Spleen (tissue), 11 donors: ENCODE measurements around the gene PTPRG. TPM values are rescaled to one million over a fixed set of nuclear protein-coding genes. Genes with fewer than 3 reads are reported as not detected.

ENCODE experiments used
- DNase-seq: peaks from one replicate; pipeline ENCODE4 v3.0.0-alpha.2; 2020
- H3K27ac ChIP-seq, 8 donors: fragments of 200-600 bp; sonication (generic) in 7 of 8; 1 replicate in 4 of 8; 2 replicates in 4 of 8; pipeline versions ENCODE4 v1.5.0 to v1.8.0; 2016 to 2021; ENCODE audit warnings: inconsistent platforms in 4 of 8, mild to moderate bottlenecking in 4 of 8, moderate library complexity in 1 of 8
- H3K27me3 ChIP-seq, 7 donors: fragments of 200-600 bp; sonication (generic) in 6 of 7; replicated peaks in 1 of 7; 1 replicate in 4 of 7; 2 replicates in 3 of 7; pipeline versions ENCODE4 v1.5.0 to v1.8.0; 2016 to 2021; ENCODE audit warnings: inconsistent platforms in 3 of 7, mild to moderate bottlenecking in 1 of 7
- H3K36me3 ChIP-seq, 6 donors: fragments of 200-600 bp; sonication (generic) in 5 of 6; 1 replicate in 4 of 6; 2 replicates in 2 of 6; pipeline versions ENCODE4 v1.5.0 to v1.8.0; 2016 to 2021; ENCODE audit warnings: inconsistent platforms in 2 of 6
- H3K4me1 ChIP-seq, 6 donors: fragments of 200-600 bp; sonication (generic) in 5 of 6; 1 replicate in 3 of 6; 2 replicates in 3 of 6; pipeline versions ENCODE4 v1.5.0 to v1.8.0; 2016 to 2021; ENCODE audit warnings: inconsistent platforms in 3 of 6
- H3K4me3 ChIP-seq, 8 donors: fragments of 200-600 bp; sonication (generic) in 7 of 8; 1 replicate in 4 of 8; 2 replicates in 4 of 8; pipeline versions ENCODE4 v1.5.0 to v1.8.0; 2016 to 2021; ENCODE audit warnings: inconsistent platforms in 4 of 8, mild to moderate bottlenecking in 4 of 8, moderate library complexity in 2 of 8
- H3K9me3 ChIP-seq, 8 donors: fragments of 200-600 bp; sonication (generic) in 7 of 8; 1 replicate in 4 of 8; 2 replicates in 4 of 8; pipeline versions ENCODE4 v1.5.0 to v1.8.0; 2016 to 2021; ENCODE audit warnings: inconsistent platforms in 4 of 8
- POLR2A ChIP-seq, 3 donors: fragments of 450-650 bp; IDR thresholded peaks; one replicate each; pipeline ENCODE4 v1.5.1; 2017; ENCODE audit warnings: antibody characterized with exemption in 3 of 3, mild to moderate bottlenecking in 1 of 3
- POLR2AphosphoS5 ChIP-seq, 3 donors: sonication (generic); formaldehyde crosslinking; IDR thresholded peaks; one replicate each; pipeline ENCODE4 v1.5.1; 2017; ENCODE audit warnings: antibody characterized with exemption in 3 of 3
- WGBS, 5 donors: extraction: QIAGEN DNeasy Blood & Tissue Kit in 3 of 5; methylation state at CpG; one replicate each; pipeline versions ENCODE4 v1.1.5 to v1.1.7; 2013 to 2018; 5-methylcytosine and 5-hydroxymethylcytosine counted together
- intact Hi-C: fragments of 100-400 bp; cut with DNase I; formaldehyde crosslinking; loops from one replicate; pipeline ENCODE4 v1.15.0; 2023; ENCODE audit warnings: low total_unique reads
- polyA plus RNA-seq, 3 donors: library from polyadenylated mRNA; stranded (reverse); fragments of 200-250 nt; gene quantifications; one replicate each; pipeline ENCODE4 v1.2.1, GENCODE V29; 2013
- total RNA-seq, 7 donors: library from RNA; depleted of rRNA in 3 of 7; stranded (reverse); fragments of >200 nt in 3 of 7; fragmentation: NEBNext Ultra II Directional in 4 of 7; extraction: Animal tissue kit (Norgen Biotek cat#: 25700) in 4 of 7; gene quantifications; one replicate each; pipeline versions ENCODE4 v1.1.0 to v1.2.1, GENCODE V29; 2016 to 2021
- TF ChIP-seq, protein P1 (sequence below), 11 experiments: fragments of 200-600 bp in 7 of 11; fragments of 450-650 bp in 4 of 11; sonication (generic) in 4 of 11; IDR thresholded peaks in 8 of 11; conservative IDR thresholded peaks in 3 of 11; 1 replicate in 7 of 11; 2 replicates in 4 of 11; pipeline versions ENCODE4 v1.4.0 to v1.8.0; 2016 to 2021; ENCODE audit warnings: antibody characterized with exemption in 11 of 11, inconsistent platforms in 4 of 11, mild to moderate bottlenecking in 1 of 11
- donor health status: healthy with polysubstance abuse.
- donor health status: DM: no; HTN: no; CAD: no; lungs with moderate emphysema.
- donor health status: DM: no; HTN: no; CAD: no.
- donor health status: Bipolar disorder and iron deficiency.
- donor health status: healthy.
- donor health status: DM: no; HTN: no; CAD: no.
- donor health status: DM: yes; HTN: yes; CAD: no.

Gene PTPRG
- total and polyA plus RNA-seq, 10 donors, result 0.89 to 77.0 (median 34.5) TPM

DNA sequence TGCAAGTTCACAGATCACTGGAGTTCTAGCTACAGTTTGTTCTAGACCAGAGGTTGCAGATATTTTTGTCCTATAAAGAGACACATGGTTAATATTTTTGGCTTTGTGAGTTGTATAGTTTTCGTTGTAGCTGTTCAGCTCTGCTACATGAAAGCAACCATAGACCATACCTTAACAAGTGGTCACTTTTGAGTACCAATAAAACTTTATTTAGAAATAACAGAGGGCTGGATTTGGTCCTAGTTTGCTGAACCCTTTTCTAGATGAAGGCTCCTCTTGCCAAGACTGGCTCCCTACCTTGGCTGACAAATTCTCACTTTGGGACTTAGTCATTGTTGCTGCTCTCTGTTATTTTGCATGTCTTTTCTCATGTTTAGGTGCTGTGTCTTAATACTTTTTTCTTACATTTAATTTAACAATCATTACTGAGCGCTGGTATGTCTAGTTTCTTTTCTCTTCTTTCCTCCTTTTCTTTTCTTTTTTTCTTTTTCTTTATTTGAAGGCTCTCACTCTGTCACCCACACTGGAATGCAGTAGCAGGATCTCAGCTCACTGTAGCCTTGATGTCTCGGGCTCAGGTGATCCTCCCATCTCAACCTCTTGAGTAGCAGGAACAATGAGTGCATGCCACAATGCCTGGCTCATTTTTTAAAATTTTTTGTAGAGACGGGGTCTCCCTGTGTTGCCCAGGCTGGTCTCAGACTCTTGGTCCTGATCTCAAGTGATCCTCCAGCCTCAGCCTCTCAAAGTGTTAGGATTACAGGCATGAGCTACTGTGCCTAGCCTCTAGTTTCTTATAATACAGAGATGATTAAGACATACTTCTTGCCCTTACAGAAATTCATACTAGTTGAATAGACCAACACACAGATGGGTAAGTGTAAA lies 227.5 kb downstream of the PTPRG start:
- WGBS, 5 donors, result 81 to 92% (median 88%) methylated on average over 4 of the region's 4 CpGs
- intact Hi-C loops, result no loop called here
- no peak for DNase-seq

DNA sequence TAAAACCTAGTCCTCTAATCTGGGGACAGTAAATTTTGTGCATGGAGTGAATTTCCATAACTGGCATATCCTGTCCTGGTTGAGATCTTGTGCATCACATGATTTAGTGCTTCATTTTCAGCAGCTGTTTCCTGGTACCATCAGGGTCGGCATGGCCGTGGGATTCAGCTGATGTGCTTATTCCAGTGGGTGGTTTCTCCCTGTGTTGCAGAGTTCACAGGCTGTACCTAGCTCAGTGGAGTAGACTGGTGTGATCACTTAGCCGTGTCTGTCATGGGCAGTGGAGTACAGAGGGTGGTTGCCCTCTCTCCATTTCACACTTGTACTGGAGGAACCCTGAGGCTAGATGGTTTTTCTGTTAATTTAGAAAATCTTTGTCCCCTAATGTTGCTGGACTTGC lies 228.5 kb downstream of the PTPRG start:
- H3K36me3 ChIP-seq, result no peaks in the 10 kb centered on the region
- no peaks in the 10 kb centered on the region for H3K27me3 ChIP-seq
- no peaks in the 10 kb centered on the region for H3K9me3 ChIP-seq
- WGBS, 5 donors, result 18 to 45% (median 34%) methylated on average over 3 of the region's 3 CpGs
- intact Hi-C loops, result no loop called here
- no peak overlapping the region for H3K27ac ChIP-seq
- H3K4me1 ChIP-seq, result no peaks in the 10 kb centered on the region
- TF ChIP-seq POLR2AphosphoS5 (IDR thresholded peaks at IDR 0.05), result peak in 1 of 3 donors; percentile 37
- TF ChIP-seq, protein P1, sequence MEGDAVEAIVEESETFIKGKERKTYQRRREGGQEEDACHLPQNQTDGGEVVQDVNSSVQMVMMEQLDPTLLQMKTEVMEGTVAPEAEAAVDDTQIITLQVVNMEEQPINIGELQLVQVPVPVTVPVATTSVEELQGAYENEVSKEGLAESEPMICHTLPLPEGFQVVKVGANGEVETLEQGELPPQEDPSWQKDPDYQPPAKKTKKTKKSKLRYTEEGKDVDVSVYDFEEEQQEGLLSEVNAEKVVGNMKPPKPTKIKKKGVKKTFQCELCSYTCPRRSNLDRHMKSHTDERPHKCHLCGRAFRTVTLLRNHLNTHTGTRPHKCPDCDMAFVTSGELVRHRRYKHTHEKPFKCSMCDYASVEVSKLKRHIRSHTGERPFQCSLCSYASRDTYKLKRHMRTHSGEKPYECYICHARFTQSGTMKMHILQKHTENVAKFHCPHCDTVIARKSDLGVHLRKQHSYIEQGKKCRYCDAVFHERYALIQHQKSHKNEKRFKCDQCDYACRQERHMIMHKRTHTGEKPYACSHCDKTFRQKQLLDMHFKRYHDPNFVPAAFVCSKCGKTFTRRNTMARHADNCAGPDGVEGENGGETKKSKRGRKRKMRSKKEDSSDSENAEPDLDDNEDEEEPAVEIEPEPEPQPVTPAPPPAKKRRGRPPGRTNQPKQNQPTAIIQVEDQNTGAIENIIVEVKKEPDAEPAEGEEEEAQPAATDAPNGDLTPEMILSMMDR (IDR thresholded peaks at IDR 0.05 in 8 of 11, conservative IDR thresholded peaks at IDR 0.05 in 3 of 11), result no peak
- H3K4me3 ChIP-seq, result no peak overlapping the region
- no peak for DNase-seq

More for the DNA sequence above, 227.5 kb downstream of the PTPRG start:
- H3K9me3 ChIP-seq, result no peaks in the 10 kb centered on the region
- no peaks in the 10 kb centered on the region for H3K27me3 ChIP-seq
- H3K4me3 ChIP-seq, result no peak overlapping the region
- TF ChIP-seq POLR2AphosphoS5 (IDR thresholded peaks at IDR 0.05) (no peak), POLR2A (IDR thresholded peaks at IDR 0.05) (no peak)
- TF ChIP-seq, protein P1 (IDR thresholded peaks at IDR 0.05 in 8 of 11, conservative IDR thresholded peaks at IDR 0.05 in 3 of 11), result no peak
- no peaks in the 10 kb centered on the region for H3K4me1 ChIP-seq
- no peaks in the 10 kb centered on the region for H3K36me3 ChIP-seq
- H3K27ac ChIP-seq, result no peak overlapping the region

DNA sequence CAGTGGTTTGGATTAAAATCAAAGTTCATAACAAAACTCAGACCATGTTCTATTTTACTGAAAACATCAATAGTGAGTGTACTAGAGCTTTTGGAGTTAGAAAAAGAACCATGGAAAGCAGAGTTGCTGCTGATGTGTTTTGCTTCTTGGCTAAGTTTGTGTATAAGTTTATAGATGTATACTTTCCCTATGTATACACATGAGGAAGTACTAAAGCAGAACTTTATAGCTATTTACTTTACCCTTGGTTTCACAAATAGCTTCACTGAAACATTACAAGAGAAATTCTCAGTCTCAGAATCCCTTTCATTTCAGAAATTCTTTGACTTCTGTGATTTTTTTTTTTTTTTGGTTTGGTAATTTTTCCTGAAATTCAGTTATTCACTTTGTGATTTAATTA lies 229.0 kb downstream of the PTPRG start:
- DNase-seq, result no peak
- no peak overlapping the region for H3K27ac ChIP-seq
- H3K36me3 ChIP-seq, result no peaks in the 10 kb centered on the region
- H3K27me3 ChIP-seq, result no peaks in the 10 kb centered on the region
- no peaks in the 10 kb centered on the region for H3K4me1 ChIP-seq
- TF ChIP-seq POLR2AphosphoS5 (IDR thresholded peaks at IDR 0.05) (no peak), POLR2A (IDR thresholded peaks at IDR 0.05) (no peak)
- TF ChIP-seq, protein P1 (IDR thresholded peaks at IDR 0.05 in 8 of 11, conservative IDR thresholded peaks at IDR 0.05 in 3 of 11), result no peak
- no peak overlapping the region for H3K4me3 ChIP-seq
- no peaks in the 10 kb centered on the region for H3K9me3 ChIP-seq
- intact Hi-C loops, result no loop called here

DNA sequence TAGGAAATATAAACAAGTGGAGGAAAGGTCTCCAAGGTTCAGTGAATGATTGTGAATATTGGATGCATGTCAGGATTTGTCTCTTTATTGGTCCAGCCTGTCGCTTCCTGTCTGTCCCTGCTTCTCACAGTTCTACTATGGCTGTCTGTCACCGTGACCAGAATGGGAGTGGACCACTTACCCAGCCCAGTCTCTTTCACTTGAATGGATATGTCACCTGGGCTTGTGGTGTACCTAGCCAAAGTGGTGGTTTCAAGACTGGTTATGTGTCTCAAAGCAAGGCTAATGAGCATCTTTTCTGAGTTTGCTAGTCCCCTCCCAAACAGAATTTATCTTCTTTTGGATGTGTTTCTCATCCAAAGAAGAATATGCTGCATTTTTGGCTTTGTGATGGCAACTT lies 231.7 kb downstream of the PTPRG start:
- H3K9me3 ChIP-seq, result no peaks in the 10 kb centered on the region
- intact Hi-C loops, result no loop called here
- WGBS, 5 donors, result 76 to 100% (median 84%) methylated on average over 2 of the region's 2 CpGs
- no peaks in the 10 kb centered on the region for H3K27me3 ChIP-seq
- DNase-seq, result no peak
- H3K27ac ChIP-seq, result no peak overlapping the region
- no peaks in the 10 kb centered on the region for H3K4me1 ChIP-seq
- no peak for TF ChIP-seq POLR2A (IDR thresholded peaks at IDR 0.05)
- TF ChIP-seq, protein P1 (IDR thresholded peaks at IDR 0.05 in 8 of 11, conservative IDR thresholded peaks at IDR 0.05 in 3 of 11), result no peak
- no peak for TF ChIP-seq POLR2AphosphoS5 (IDR thresholded peaks at IDR 0.05)
- H3K4me3 ChIP-seq, result no peak overlapping the region
- H3K36me3 ChIP-seq, result no peaks in the 10 kb centered on the region
